GM19239 (cell line): ENCODE measurements around the gene S1PR3.

Experiments
- DNase-seq: peaks from one replicate; pipeline ENCODE4 v3.0.0; 2011; ENCODE audit warnings: low spot score; ENCODE audit not compliant: insufficient read length
- FAIRE-seq: peaks from 2 replicates; lab custom pipeline; 2011; peaks lifted over from hg19 to GRCh38; lab: Jason Lieb, UNC

S1PR3 gene

GRCh38 chr9:88966894-88967676, 24.2 kb upstream of the S1PR3 start:
- FAIRE-seq (no peak), DNase-seq (no peak)

- no peak for FAIRE-seq
Measured at GRCh38 chr9:88968799-88969198, 22.5 kb upstream of the S1PR3 start.

GRCh38 chr9:88969646-88970373, 21.5 kb upstream of the S1PR3 start:
- DNase-seq (no peak), FAIRE-seq (no peak)

More at GRCh38 chr9:88968799-88969198, 22.5 kb upstream of the S1PR3 start:
- no peak for DNase-seq

GRCh38 chr9:88971131-88971960, 19.9 kb upstream of the S1PR3 start:
- DNase-seq (no peak), FAIRE-seq (no peak)

GRCh38 chr9:88972401-88972800, 18.9 kb upstream of the S1PR3 start:
- FAIRE-seq, result no peak

GRCh38 chr9:88973281-88974045, 17.8 kb upstream of the S1PR3 start:
- FAIRE-seq (no peak), DNase-seq (no peak)

More at GRCh38 chr9:88972401-88972800, 18.9 kb upstream of the S1PR3 start:
- DNase-seq, result no peak

GRCh38 chr9:88974641-88975040, 16.6 kb upstream of the S1PR3 start:
- DNase-seq, result no peak
- FAIRE-seq, result no peak

- DNase-seq (no peak), FAIRE-seq (no peak)
Measured at GRCh38 chr9:88975966-88976889, 15.0 kb upstream of the S1PR3 start.

GRCh38 chr9:88976890-88977257, 14.4 kb upstream of the S1PR3 start:
- FAIRE-seq (no peak), DNase-seq (no peak)

- FAIRE-seq (no peak), DNase-seq (no peak)
Measured at GRCh38 chr9:88978034-88978433, 13.2 kb upstream of the S1PR3 start.

GRCh38 chr9:88979021-88979420, 12.2 kb upstream of the S1PR3 start:
- FAIRE-seq, result no peak
- DNase-seq, result no peak

GRCh38 chr9:88979791-88980190, 11.5 kb upstream of the S1PR3 start:
- DNase-seq (no peak), FAIRE-seq (no peak)

GRCh38 chr9:88980740-88981203, 10.5 kb upstream of the S1PR3 start:
- FAIRE-seq (no peak), DNase-seq (no peak)

GRCh38 chr9:88983865-88984542, 7.3 kb upstream of the S1PR3 start:
- no peak for DNase-seq
- no peak for FAIRE-seq

GRCh38 chr9:88984543-88984883, 6.8 kb upstream of the S1PR3 start:
- DNase-seq, result no peak
- no peak for FAIRE-seq

- FAIRE-seq (no peak), DNase-seq (no peak)
Measured at GRCh38 chr9:88985616-88986015, 5.7 kb upstream of the S1PR3 start.

GRCh38 chr9:88986776-88987175, 4.5 kb upstream of the S1PR3 start:
- DNase-seq (no peak), FAIRE-seq (no peak)

- FAIRE-seq (no peak), DNase-seq (no peak)
Measured at GRCh38 chr9:88987661-88988060, 3.6 kb upstream of the S1PR3 start.
